Measurements from ENCODE around the gene LAD1. TPM values are rescaled to one million over a fixed set of nuclear protein-coding genes. Genes with fewer than 3 reads are reported as not detected.

Gene LAD1
- total and polyA plus RNA-seq, 9 of the 15 experiments (the other 6 are each of a cell fraction or from before 2014, with no cell fraction given) = 0.31 TPM; not detected in 8

DNA sequence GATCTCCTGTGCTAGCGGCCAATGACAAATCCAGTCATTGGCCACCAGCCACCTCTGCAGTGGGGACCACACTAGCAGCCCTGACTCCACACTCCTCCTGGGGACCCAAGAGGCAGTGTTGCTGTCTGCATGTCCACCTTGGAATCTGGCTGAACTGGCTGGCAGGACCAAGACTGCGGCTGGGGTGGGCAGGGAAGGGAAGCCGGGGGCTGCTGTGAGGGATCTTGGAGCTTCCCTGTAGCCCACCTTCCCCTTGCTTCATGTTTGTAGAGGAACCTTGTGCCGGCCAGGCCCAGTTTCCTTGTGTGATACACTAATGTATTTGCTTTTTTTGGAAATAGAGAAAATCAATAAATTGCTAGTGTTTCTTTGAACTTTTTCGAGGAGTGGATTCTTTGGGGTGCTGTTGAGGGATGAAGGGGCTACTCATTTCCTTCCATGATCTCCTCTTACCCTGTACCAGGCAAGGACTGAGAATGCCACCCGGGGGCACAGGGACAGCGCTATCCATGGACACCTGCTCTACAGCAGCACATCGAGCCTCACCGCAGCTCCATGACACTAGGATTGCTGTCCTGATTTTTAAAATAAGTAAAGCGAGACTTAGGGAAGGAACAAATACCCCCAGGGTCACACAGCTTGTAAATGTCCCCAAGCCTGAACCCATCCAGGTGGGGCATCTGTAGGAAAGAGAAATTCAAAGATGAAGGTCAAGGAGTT is 66.3 kb downstream of the LAD1 start:
- Histone ChIP-seq H3K27me3 (ENCODE audit: control insufficient read depth in 2 of 2, insufficient read depth in 2 of 2, low read length in 2 of 2) (peaks cover 19 to 67% of the 10 kb centered on the region in 2 experiments), H3K4me3 (no peak overlapping the region), H3K79me2 (ENCODE audit: control insufficient read depth, insufficient read depth, low read length) (no peaks in the 10 kb centered on the region), H3K36me3 (ENCODE audit: control insufficient read depth, insufficient read depth, low read length) (no peaks in the 10 kb centered on the region), H2AFZ (ENCODE audit: low read depth, low read length) (no peak overlapping the region), H3K9me3 (replicated peaks; ENCODE audit: control insufficient read depth, insufficient read depth, low read depth, low read length) (no peaks in the 10 kb centered on the region), H4K20me1 (replicated peaks; ENCODE audit: control insufficient read depth, insufficient read depth, low read length) (no peaks in the 10 kb centered on the region; the same call in 1 of the 2 replicates), H3K4me1 (replicated peaks in 1 of 2; ENCODE audit: control insufficient read depth in 2 of 2, insufficient read depth in 2 of 2, low read length in 2 of 2) (no peaks in the 10 kb centered on the region), H3K9ac (ENCODE audit: insufficient read depth in 1 of 2, low read depth in 2 of 2, low read length in 2 of 2) (no peak overlapping the region), H3K27ac (ENCODE audit: extremely low read depth, low read depth, low read length) (no peak overlapping the region), H3K9me1 (ENCODE audit: control insufficient read depth, insufficient read depth, low read length) (no peaks in the 10 kb centered on the region), H3K4me2 (ENCODE audit: insufficient read depth, low read length) (no peak overlapping the region)
- ATAC-seq (no peak), DNase-seq (ENCODE audit: extremely low read depth in 1 of 4, low spot score in 3 of 4) (no peak), FAIRE-seq (no peak)
- POLR2A ChIA-PET = interaction anchor here (0.7 kb wide), 1 partner anchor 8 kb away, joined by 3 read pairs; no protein-coding TSS in a partner anchor
- CTCF ChIA-PET (ENCODE audit: low intra/inter-chr PET ratio) = no interaction called here
- intact Hi-C loops (cut with micrococcal nuclease) (no loop called here), in situ Hi-C loops (cut with MboI) (no loop called here)
- under 1% methylated on average over 10 of the region's 10 CpGs for WGBS (ENCODE audit: insufficient coverage, low coverage, missing lambda C conversion rate)
- TF ChIP-seq, protein P1, sequence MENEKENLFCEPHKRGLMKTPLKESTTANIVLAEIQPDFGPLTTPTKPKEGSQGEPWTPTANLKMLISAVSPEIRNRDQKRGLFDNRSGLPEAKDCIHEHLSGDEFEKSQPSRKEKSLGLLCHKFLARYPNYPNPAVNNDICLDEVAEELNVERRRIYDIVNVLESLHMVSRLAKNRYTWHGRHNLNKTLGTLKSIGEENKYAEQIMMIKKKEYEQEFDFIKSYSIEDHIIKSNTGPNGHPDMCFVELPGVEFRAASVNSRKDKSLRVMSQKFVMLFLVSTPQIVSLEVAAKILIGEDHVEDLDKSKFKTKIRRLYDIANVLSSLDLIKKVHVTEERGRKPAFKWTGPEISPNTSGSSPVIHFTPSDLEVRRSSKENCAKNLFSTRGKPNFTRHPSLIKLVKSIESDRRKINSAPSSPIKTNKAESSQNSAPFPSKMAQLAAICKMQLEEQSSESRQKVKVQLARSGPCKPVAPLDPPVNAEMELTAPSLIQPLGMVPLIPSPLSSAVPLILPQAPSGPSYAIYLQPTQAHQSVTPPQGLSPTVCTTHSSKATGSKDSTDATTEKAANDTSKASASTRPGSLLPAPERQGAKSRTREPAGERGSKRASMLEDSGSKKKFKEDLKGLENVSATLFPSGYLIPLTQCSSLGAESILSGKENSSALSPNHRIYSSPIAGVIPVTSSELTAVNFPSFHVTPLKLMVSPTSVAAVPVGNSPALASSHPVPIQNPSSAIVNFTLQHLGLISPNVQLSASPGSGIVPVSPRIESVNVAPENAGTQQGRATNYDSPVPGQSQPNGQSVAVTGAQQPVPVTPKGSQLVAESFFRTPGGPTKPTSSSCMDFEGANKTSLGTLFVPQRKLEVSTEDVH (IDR thresholded peaks at IDR 0.05; ENCODE audit: low read depth, partially characterized antibody) = no peak
- no TSS peak for BruUV-seq (replicated peaks)

Measured in K562 (cell line).